DOHH2 (cell line): ENCODE results near the gene ATXN7L1.

Experiments
- EZH2phosphoT487 ChIP-seq: fragments of 200-600 bp; sonication (generic); IDR thresholded peaks from 2 replicates; pipeline ENCODE4 v1.6.1; 2017; ENCODE audit warnings: borderline replicate concordance, mild to moderate bottlenecking, antibody characterized with exemption, low read length, moderate library complexity, mixed read lengths
- TF ChIP-seq, protein P1 (sequence below): fragments of 200-600 bp; sonication (generic); IDR thresholded peaks from one replicate; pipeline ENCODE4 v1.5.1; 2014; ENCODE audit warnings: antibody characterized with exemption, mild to moderate bottlenecking, low read depth, low read length; ENCODE audit not compliant: poor library complexity, severe bottlenecking

DNA sequence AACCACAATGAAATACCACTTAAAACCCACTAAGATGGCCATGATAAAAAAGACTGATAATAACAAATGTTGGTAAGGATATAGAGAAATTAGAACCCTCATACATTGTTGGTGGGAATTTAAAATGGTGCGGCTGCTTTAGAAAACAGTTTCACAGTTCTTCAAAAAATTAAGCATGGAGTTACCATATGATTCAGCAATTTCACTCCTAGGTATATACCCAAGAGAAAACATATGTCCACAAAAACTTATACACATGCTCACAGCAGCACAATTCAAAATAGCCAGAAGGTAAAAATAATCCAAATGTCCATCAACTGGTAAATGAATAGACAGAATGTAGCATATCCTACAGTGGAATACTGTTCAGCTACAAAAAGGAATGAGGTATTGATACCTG, 30.0 kb downstream of the ATXN7L1 start:
- TF ChIP-seq, protein P1, sequence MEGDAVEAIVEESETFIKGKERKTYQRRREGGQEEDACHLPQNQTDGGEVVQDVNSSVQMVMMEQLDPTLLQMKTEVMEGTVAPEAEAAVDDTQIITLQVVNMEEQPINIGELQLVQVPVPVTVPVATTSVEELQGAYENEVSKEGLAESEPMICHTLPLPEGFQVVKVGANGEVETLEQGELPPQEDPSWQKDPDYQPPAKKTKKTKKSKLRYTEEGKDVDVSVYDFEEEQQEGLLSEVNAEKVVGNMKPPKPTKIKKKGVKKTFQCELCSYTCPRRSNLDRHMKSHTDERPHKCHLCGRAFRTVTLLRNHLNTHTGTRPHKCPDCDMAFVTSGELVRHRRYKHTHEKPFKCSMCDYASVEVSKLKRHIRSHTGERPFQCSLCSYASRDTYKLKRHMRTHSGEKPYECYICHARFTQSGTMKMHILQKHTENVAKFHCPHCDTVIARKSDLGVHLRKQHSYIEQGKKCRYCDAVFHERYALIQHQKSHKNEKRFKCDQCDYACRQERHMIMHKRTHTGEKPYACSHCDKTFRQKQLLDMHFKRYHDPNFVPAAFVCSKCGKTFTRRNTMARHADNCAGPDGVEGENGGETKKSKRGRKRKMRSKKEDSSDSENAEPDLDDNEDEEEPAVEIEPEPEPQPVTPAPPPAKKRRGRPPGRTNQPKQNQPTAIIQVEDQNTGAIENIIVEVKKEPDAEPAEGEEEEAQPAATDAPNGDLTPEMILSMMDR: no peak
- no peak for TF ChIP-seq EZH2phosphoT487
